CD4-positive, alpha-beta memory T cell (primary cell): ENCODE results near the gene FHIT. TPM values are rescaled to one million over a fixed set of nuclear protein-coding genes. Genes with fewer than 3 reads are reported as not detected.
A peak's percentile ranks its signal among the peaks of the same experiment; 100 is the strongest.

Source experiments
- CTCF ChIA-PET: fragments of 350-600 bp; sonication (Branson Sonifier 250); formaldehyde crosslinking; loops from one replicate; lab custom pipeline; 2021; ENCODE audit warnings: inconsistent platforms; ENCODE audit not compliant: partially characterized antibody; lab: Charles Lee
- POLR2A ChIA-PET: fragments of 350-600 bp; sonication (Branson Sonifier 250); formaldehyde crosslinking; loops from one replicate; lab custom pipeline; 2021; ENCODE audit not compliant: partially characterized antibody; lab: Charles Lee
- DNase-seq, 5 donors: peaks; one replicate each; pipeline versions ENCODE4 v3.0.0 to v3.0.0-alpha.2; 2020 to 2022; ENCODE audit warnings: mixed read lengths in 1 of 5
- H3K27ac ChIP-seq: one replicate; pipeline ENCODE4 v1.7.0; 2013; ENCODE audit warnings: low read depth, low read length
- H3K27me3 ChIP-seq: 2 replicates; pipeline ENCODE4 v1.7.0; 2013; ENCODE audit warnings: mild to moderate bottlenecking, low read length, moderate library complexity; ENCODE audit not compliant: insufficient read depth
- H3K36me3 ChIP-seq: 2 replicates; pipeline ENCODE4 v1.7.0; 2013; ENCODE audit warnings: mild to moderate bottlenecking, low read length, moderate library complexity; ENCODE audit not compliant: insufficient read depth
- H3K4me1 ChIP-seq: 2 replicates; pipeline ENCODE4 v1.7.0; 2013; ENCODE audit warnings: mild to moderate bottlenecking, low read length, moderate library complexity; ENCODE audit not compliant: insufficient read depth
- H3K4me3 ChIP-seq, 2 donors: one replicate each; pipeline ENCODE4 v1.7.0; 2013; ENCODE audit warnings: low read length in 2 of 2, mild to moderate bottlenecking in 1 of 2
- H3K9me3 ChIP-seq, 2 donors: one replicate each; pipeline ENCODE4 v1.7.0; 2013; ENCODE audit warnings: low read length in 2 of 2, control low read depth in 1 of 2; ENCODE audit not compliant: control insufficient read depth in 1 of 2
- H3K27ac Mint-ChIP-seq, 7 donors: one replicate each; pipeline ENCODE4 v1.8.0; 2020 to 2021; ENCODE audit warnings: mixed read lengths in 7 of 7, mild to moderate bottlenecking in 6 of 7, inconsistent platforms in 3 of 7, moderate library complexity in 3 of 7
- H3K27me3 Mint-ChIP-seq, 2 donors: one replicate each; pipeline ENCODE4 v1.8.0; 2020 to 2021; ENCODE audit warnings: mixed read lengths in 2 of 2
- H3K36me3 Mint-ChIP-seq, 2 donors: one replicate each; pipeline ENCODE4 v1.8.0; 2020 to 2021; ENCODE audit warnings: mixed read lengths in 2 of 2, inconsistent platforms in 1 of 2, mild to moderate bottlenecking in 1 of 2
- H3K4me1 Mint-ChIP-seq, 4 donors: one replicate each; pipeline ENCODE4 v1.8.0; 2020 to 2021; ENCODE audit warnings: mixed read lengths in 4 of 4, mild to moderate bottlenecking in 1 of 4
- H3K4me3 Mint-ChIP-seq, 8 donors: one replicate each; pipeline ENCODE4 v1.8.0; 2020 to 2021; ENCODE audit warnings: mixed read lengths in 8 of 8, mild to moderate bottlenecking in 7 of 8, moderate library complexity in 6 of 8, inconsistent platforms in 3 of 8
- H3K9me3 Mint-ChIP-seq, 8 donors: one replicate each; pipeline ENCODE4 v1.8.0; 2020 to 2021; ENCODE audit warnings: mixed read lengths in 8 of 8, mild to moderate bottlenecking in 5 of 8, inconsistent platforms in 3 of 8, moderate library complexity in 1 of 8
- intact Hi-C: fragments of 100-400 bp; cut with micrococcal nuclease; formaldehyde crosslinking; loops from one replicate; pipeline ENCODE4 v1.15.1; 2023
- polyA plus RNA-seq, 2 donors: library from polyadenylated mRNA; unstranded; fragments of 300-500 nt; fragmentation: Illumina TruSeq; gene quantifications; one replicate each; pipeline ENCODE4 v1.2.3, GENCODE V29; 2021
- total RNA-seq, 2 experiments: library from RNA; stranded (reverse); gene quantifications; one replicate each; pipeline ENCODE4 v1.2.3, GENCODE V29; 2021

FHIT gene
- total and polyA plus RNA-seq, 4 experiments from 2014 or later, result 8.5 to 58.7 (median 33.2) TPM

DNA sequence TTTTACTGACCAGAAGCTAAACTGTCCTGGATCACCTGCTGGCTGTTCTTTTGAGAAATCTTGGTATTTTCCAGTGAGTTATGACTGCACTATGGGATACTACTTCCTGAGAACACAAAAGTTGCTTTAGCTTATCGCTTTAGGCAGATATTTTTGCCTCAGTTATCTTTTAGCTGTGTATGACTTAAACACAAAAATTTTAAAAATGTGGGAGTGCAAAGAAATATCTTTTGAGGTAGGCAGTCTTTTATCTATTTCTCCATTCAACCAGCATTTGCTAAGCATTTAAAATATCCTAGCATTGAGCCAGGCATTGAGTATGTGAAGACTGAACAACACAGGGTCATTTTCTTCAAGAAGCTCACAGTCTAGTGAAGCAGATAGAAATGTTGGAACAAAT is 981.9 kb downstream of the FHIT start:
- intact Hi-C loops, result no loop called here
- no peak overlapping the region for H3K27ac Mint-ChIP-seq
- ChIA-PET CTCF (no interaction called here), POLR2A (no interaction called here)
- H3K9me3 Mint-ChIP-seq, result no peaks in the 10 kb centered on the region
- DNase-seq, result no peak
- no peak overlapping the region for H3K4me3 Mint-ChIP-seq
- no peaks in the 10 kb centered on the region for H3K36me3 Mint-ChIP-seq
- Histone ChIP-seq H3K4me1 (no peaks in the 10 kb centered on the region), H3K9me3 (no peaks in the 10 kb centered on the region), H3K27ac (no peak overlapping the region), H3K36me3 (no peaks in the 10 kb centered on the region), H3K27me3 (no peaks in the 10 kb centered on the region), H3K4me3 (no peak overlapping the region)
- H3K27me3 Mint-ChIP-seq, result no peaks in the 10 kb centered on the region
- no peaks in the 10 kb centered on the region for H3K4me1 Mint-ChIP-seq

- no peak for DNase-seq
- Histone ChIP-seq H3K36me3 (no peaks in the 10 kb centered on the region), H3K4me3 (no peak overlapping the region), H3K27me3 (no peaks in the 10 kb centered on the region), H3K9me3 (no peaks in the 10 kb centered on the region), H3K27ac (no peak overlapping the region), H3K4me1 (no peaks in the 10 kb centered on the region)
- H3K27me3 Mint-ChIP-seq, result no peaks in the 10 kb centered on the region
- no peaks in the 10 kb centered on the region for H3K4me1 Mint-ChIP-seq
- ChIA-PET POLR2A (no interaction called here), CTCF (no interaction called here)
- intact Hi-C loops, result no loop called here
- H3K9me3 Mint-ChIP-seq, result no peaks in the 10 kb centered on the region
- no peak overlapping the region for H3K4me3 Mint-ChIP-seq
- no peak overlapping the region for H3K27ac Mint-ChIP-seq
- H3K36me3 Mint-ChIP-seq, result no peaks in the 10 kb centered on the region
Measured at GRCh38 chr3:60268123-60268522, 983.1 kb downstream of the FHIT start.

GRCh38 chr3:60266444-60266843 is 984.8 kb downstream of the FHIT start:
- Histone ChIP-seq H3K27me3 (no peaks in the 10 kb centered on the region), H3K9me3 (no peaks in the 10 kb centered on the region), H3K36me3 (no peaks in the 10 kb centered on the region), H3K4me3 (no peak overlapping the region), H3K4me1 (no peaks in the 10 kb centered on the region), H3K27ac (no peak overlapping the region)
- POLR2A ChIA-PET, result no interaction called here
- no peaks in the 10 kb centered on the region for H3K36me3 Mint-ChIP-seq
- H3K4me3 Mint-ChIP-seq, result no peak overlapping the region
- H3K9me3 Mint-ChIP-seq, result no peaks in the 10 kb centered on the region
- no peak overlapping the region for H3K27ac Mint-ChIP-seq
- H3K4me1 Mint-ChIP-seq, result peaks cover 3 to 8% (median 4%) of the 10 kb centered on the region in 4 donors
- DNase-seq, result no peak
- intact Hi-C loops, result no loop called here
- no peaks in the 10 kb centered on the region for H3K27me3 Mint-ChIP-seq
- CTCF ChIA-PET, result no interaction called here

- Histone ChIP-seq H3K27ac (no peak overlapping the region), H3K36me3 (no peaks in the 10 kb centered on the region), H3K9me3 (no peaks in the 10 kb centered on the region), H3K27me3 (no peaks in the 10 kb centered on the region), H3K4me1 (no peaks in the 10 kb centered on the region), H3K4me3 (no peak overlapping the region)
- no peak for DNase-seq
- intact Hi-C loops, result no loop called here
- H3K4me1 Mint-ChIP-seq, result peaks cover 3 to 8% (median 4%) of the 10 kb centered on the region in 4 donors
- H3K4me3 Mint-ChIP-seq, result no peak overlapping the region
- H3K27ac Mint-ChIP-seq, result no peak overlapping the region
- ChIA-PET CTCF (no interaction called here), POLR2A (no interaction called here)
- H3K36me3 Mint-ChIP-seq, result no peaks in the 10 kb centered on the region
- H3K27me3 Mint-ChIP-seq, result no peaks in the 10 kb centered on the region
- peaks cover 0 to 1% (median 0%) of the 10 kb centered on the region in 8 donors for H3K9me3 Mint-ChIP-seq
Measured at GRCh38 chr3:60263191-60263590, 988.1 kb downstream of the FHIT start.

DNA sequence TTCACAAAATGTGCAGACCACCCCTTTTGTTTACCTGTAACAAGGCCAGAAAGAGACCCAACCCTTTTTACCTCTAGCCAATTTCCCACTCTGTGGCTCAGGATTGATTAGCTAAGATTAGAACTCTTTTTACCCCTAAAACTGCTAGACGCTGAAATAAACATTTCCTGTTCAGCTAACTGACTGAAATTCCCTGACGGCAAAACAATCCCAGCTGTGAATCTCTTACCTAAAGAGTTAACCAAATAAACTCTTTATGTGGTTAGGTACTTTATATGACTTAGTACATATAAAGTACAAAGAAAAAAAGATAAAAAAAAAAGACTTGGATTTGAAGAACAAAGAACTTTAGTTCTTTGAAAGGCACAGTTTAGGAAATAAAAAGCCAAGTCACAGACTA is 988.7 kb downstream of the FHIT start:
- Mint-ChIP-seq H3K27me3 (no peaks in the 10 kb centered on the region), H3K4me1 (peaks cover 4 to 8% (median 4%) of the 10 kb centered on the region in 4 donors), H3K9me3 (peaks cover 0 to 1% (median 0%) of the 10 kb centered on the region in 8 donors), H3K4me3 (peak overlapping the region in 2 of 8 donors; percentile 26 to 54), H3K27ac (peak overlapping the region in 4 of 7 donors; percentile 0 to 83 (median 47)), H3K36me3 (no peaks in the 10 kb centered on the region)
- no peaks in the 10 kb centered on the region for H3K36me3 ChIP-seq
- no peaks in the 10 kb centered on the region for H3K4me1 ChIP-seq
- H3K27me3 ChIP-seq, result no peaks in the 10 kb centered on the region
- H3K9me3 ChIP-seq, result no peaks in the 10 kb centered on the region
- no peak overlapping the region for H3K4me3 ChIP-seq
- POLR2A ChIA-PET, result no interaction called here
- DNase-seq, result no peak
- CTCF ChIA-PET, result no interaction called here
- H3K27ac ChIP-seq, result no peak overlapping the region
- intact Hi-C loops, result no loop called here

DNA sequence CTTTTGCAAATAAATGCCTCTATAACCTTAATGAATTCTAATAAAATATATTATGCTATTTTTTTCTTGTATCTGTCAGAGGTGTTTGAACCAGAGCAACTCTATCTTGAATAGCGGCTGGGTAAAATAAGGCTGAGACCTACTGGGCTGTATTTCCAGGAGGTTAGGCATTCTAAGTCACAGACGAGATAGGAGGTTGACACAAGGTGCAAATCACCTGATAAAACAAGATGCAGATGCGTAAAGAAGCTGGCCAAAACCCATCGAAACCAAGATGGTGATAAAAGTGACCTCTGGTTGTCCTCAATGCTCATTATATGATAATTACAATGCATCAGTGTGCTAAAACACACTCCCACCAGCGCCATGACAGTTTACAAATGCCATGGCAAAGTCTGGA is 990.7 kb downstream of the FHIT start:
- H3K27me3 Mint-ChIP-seq, result no peaks in the 10 kb centered on the region
- H3K36me3 Mint-ChIP-seq, result no peaks in the 10 kb centered on the region
- intact Hi-C loops, result no loop called here

DNA sequence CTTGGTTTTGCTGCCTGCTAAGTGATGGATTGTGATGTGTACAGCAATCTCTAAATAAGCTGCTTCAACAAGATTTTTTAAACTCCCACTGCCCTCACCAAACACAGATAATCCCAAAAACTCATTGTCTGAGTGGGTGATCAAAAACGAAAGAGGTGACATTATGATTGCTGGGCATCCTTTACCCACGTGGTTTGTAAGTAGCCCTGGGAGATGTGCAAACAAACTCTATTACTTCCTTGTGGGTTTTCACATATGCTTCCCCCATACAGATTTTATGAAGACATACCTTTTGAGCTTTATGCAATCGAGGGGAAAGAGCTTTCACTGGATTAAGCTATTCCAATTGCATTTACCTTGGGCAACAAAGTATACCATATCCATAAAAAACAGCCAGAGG is 1000.4 kb downstream of the FHIT start:
- ChIA-PET POLR2A (interaction anchor here (0.6 kb wide), 1 partner anchor 849 kb away, joined by 3 read pairs; no protein-coding TSS in a partner anchor), CTCF (no interaction called here)
- H3K27ac Mint-ChIP-seq, result no peak overlapping the region
- H3K4me3 Mint-ChIP-seq, result no peak overlapping the region
- no peak overlapping the region for H3K4me3 ChIP-seq
- H3K9me3 ChIP-seq, result no peaks in the 10 kb centered on the region
- H3K36me3 Mint-ChIP-seq, result no peaks in the 10 kb centered on the region
- no peak overlapping the region for H3K27ac ChIP-seq
- intact Hi-C loops, result no loop called here
- H3K9me3 Mint-ChIP-seq, result peaks cover 0 to 3% (median 0%) of the 10 kb centered on the region in 8 donors
- no peak for DNase-seq
- H3K4me1 Mint-ChIP-seq, result peaks cover 0 to under 1% (median 0%) of the 10 kb centered on the region in 4 donors
- no peaks in the 10 kb centered on the region for H3K4me1 ChIP-seq
- no peaks in the 10 kb centered on the region for H3K27me3 ChIP-seq
- H3K36me3 ChIP-seq, result no peaks in the 10 kb centered on the region
- H3K27me3 Mint-ChIP-seq, result no peaks in the 10 kb centered on the region

More for the DNA sequence above, 990.7 kb downstream of the FHIT start:
- Mint-ChIP-seq H3K4me1 (peaks cover 14 to 25% (median 19%) of the 10 kb centered on the region in 4 donors), H3K4me3 (no peak overlapping the region), H3K27ac (no peak overlapping the region), H3K9me3 (peaks cover 0 to 5% (median 0%) of the 10 kb centered on the region in 8 donors)
- DNase-seq, result no peak
- Histone ChIP-seq H3K4me3 (no peak overlapping the region), H3K36me3 (no peaks in the 10 kb centered on the region), H3K9me3 (no peaks in the 10 kb centered on the region), H3K4me1 (peaks cover 13% of the 10 kb centered on the region), H3K27me3 (no peaks in the 10 kb centered on the region), H3K27ac (no peak overlapping the region)
- ChIA-PET CTCF (no interaction called here), POLR2A (no interaction called here)

DNA sequence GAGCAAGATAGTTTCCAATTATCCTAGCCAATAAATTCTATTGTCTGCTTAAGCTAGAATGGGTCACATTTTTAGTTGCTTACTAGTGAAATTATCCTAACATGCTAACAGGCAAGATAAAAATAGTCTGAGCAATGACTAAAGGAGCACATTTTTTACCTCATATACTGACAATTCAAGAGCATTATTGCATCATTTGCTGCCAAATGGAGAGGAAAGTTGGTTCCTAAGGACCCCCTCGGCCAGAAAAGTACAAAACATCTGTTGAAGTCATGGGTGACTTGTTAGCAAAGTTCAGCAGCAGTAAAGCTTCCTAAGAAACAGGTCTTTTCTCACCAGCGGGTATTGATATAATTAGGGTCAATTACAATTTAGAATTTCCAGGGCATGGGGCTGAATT is 1001.0 kb downstream of the FHIT start:
- no peak for DNase-seq
- ChIA-PET POLR2A (no interaction called here), CTCF (no interaction called here)
- Mint-ChIP-seq H3K27me3 (no peaks in the 10 kb centered on the region), H3K27ac (no peak overlapping the region), H3K4me1 (no peaks in the 10 kb centered on the region), H3K9me3 (peaks cover 0 to 3% (median 0%) of the 10 kb centered on the region in 8 donors), H3K36me3 (no peaks in the 10 kb centered on the region), H3K4me3 (no peak overlapping the region)
- H3K9me3 ChIP-seq, result no peaks in the 10 kb centered on the region
- no peak overlapping the region for H3K27ac ChIP-seq
- intact Hi-C loops, result no loop called here
- H3K4me1 ChIP-seq, result no peaks in the 10 kb centered on the region
- no peaks in the 10 kb centered on the region for H3K36me3 ChIP-seq
- H3K27me3 ChIP-seq, result no peaks in the 10 kb centered on the region
- no peak overlapping the region for H3K4me3 ChIP-seq
